H54 (cell line): ENCODE results near the gene OR7A17.

Experiments
- DNase-seq: peaks from one replicate; pipeline ENCODE4 v3.0.0; 2011; ENCODE audit warnings: low spot score, mixed read lengths; ENCODE audit not compliant: insufficient read length
- FAIRE-seq: peaks from 3 replicates; lab custom pipeline; 2011; peaks lifted over from hg19 to GRCh38; lab: Jason Lieb, UNC
- POLR2A ChIP-seq: IDR thresholded peaks from 2 replicates; pipeline ENCODE4 v1.6.1; 2011; ENCODE audit warnings: low read depth, mild to moderate bottlenecking, low read length

The OR7A17 gene

GRCh38 chr19:14886032-14886431, at the start of gene OR7A17:
OR7A17 (minus strand) TSS chr19:14886132; CDS start chr19:14881355, 4,777 bp downstream.
- TF ChIP-seq POLR2A: no peak
- DNase-seq (no peak), FAIRE-seq (no peak)

- no peak for FAIRE-seq
- no peak for TF ChIP-seq POLR2A
- DNase-seq: no peak
Observed at GRCh38 chr19:14933506-14933905, 47.6 kb upstream of the OR7A17 start.

- no peak for TF ChIP-seq POLR2A
- FAIRE-seq: no peak
- DNase-seq: no peak
Observed at GRCh38 chr19:14916848-14917247, 30.9 kb upstream of the OR7A17 start.

GRCh38 chr19:14915116-14915515, 29.2 kb upstream of the OR7A17 start:
- no peak for DNase-seq
- FAIRE-seq: no peak
- no peak for TF ChIP-seq POLR2A

- no peak for TF ChIP-seq POLR2A
- no peak for DNase-seq
Observed at GRCh38 chr19:14906711-14907110, 20.8 kb upstream of the OR7A17 start.

GRCh38 chr19:14901675-14902260, 15.8 kb upstream of the OR7A17 start:
- no peak for FAIRE-seq

More at GRCh38 chr19:14906711-14907110, 20.8 kb upstream of the OR7A17 start:
- no peak for FAIRE-seq

GRCh38 chr19:14890643-14891379, 4.9 kb upstream of the OR7A17 start:
- DNase-seq (no peak), FAIRE-seq (no peak)
- TF ChIP-seq POLR2A: no peak

More at GRCh38 chr19:14901675-14902260, 15.8 kb upstream of the OR7A17 start:
- no peak for TF ChIP-seq POLR2A
- DNase-seq: no peak

- no peak for TF ChIP-seq POLR2A
- DNase-seq (no peak), FAIRE-seq (no peak)
Observed at GRCh38 chr19:14889994-14890642, 4.2 kb upstream of the OR7A17 start.

- TF ChIP-seq POLR2A: no peak
- no peak for DNase-seq
- peak; percentile 33 for FAIRE-seq
Observed at GRCh38 chr19:14871619-14872230, 14.2 kb downstream of the OR7A17 start.

GRCh38 chr19:14868497-14868896, 17.4 kb downstream of the OR7A17 start:
- FAIRE-seq: no peak
- no peak for TF ChIP-seq POLR2A
- DNase-seq: no peak

- TF ChIP-seq POLR2A: no peak
- no peak for FAIRE-seq
- DNase-seq: no peak
Observed at GRCh38 chr19:14848822-14849221, 37.1 kb downstream of the OR7A17 start, which contains the start of gene OR7A10. OR7A10 (minus strand) TSS chr19:14848922; CDS start chr19:14841877, 7,045 bp downstream.

- DNase-seq (no peak), FAIRE-seq (no peak)
- TF ChIP-seq POLR2A: no peak
Observed at GRCh38 chr19:14843578-14843977, 42.4 kb downstream of the OR7A17 start.

- DNase-seq: no peak
- FAIRE-seq: no peak
- TF ChIP-seq POLR2A: no peak
Observed at GRCh38 chr19:14843169-14843568, 42.8 kb downstream of the OR7A17 start.

- DNase-seq (no peak), FAIRE-seq (no peak)
- no peak for TF ChIP-seq POLR2A
Observed at GRCh38 chr19:14840206-14840605, 45.7 kb downstream of the OR7A17 start.
